ENCODE results near the gene GAS1.

GRCh38 chr9:86958203-86958602 is 10.9 kb upstream of the GAS1 start:
- TF ChIP-seq CTCF (IDR thresholded peaks at IDR 0.05 in 8 of 11, conservative IDR thresholded peaks at IDR 0.05 in 3 of 11): no peak
- no peak for TF ChIP-seq POLR2A (IDR thresholded peaks at IDR 0.05)
- TF ChIP-seq POLR2AphosphoS5 (IDR thresholded peaks at IDR 0.05): no peak

Data from spleen (tissue), 7 donors.